Skin of body (tissue), 2 donors: ENCODE measurements around the gene GSTT4. TPM values are rescaled to one million over a fixed set of nuclear protein-coding genes. Genes with fewer than 3 reads are reported as not detected.
"Not testable (repeated sequence)": the region's sequence is repeated elsewhere in the genome, so short reads cannot be mapped to it uniquely, and the experiment has no call there.

Experiments
- DNase-seq: peaks from one replicate; lab custom pipeline; 2025; lab: John Stamatoyannopoulos, UW
- total RNA-seq: library from RNA; depleted of rRNA; stranded (reverse); fragments of >200 nt; gene quantifications from one replicate; pipeline ENCODE4 v1.2.3, GENCODE V29; 2014

Gene GSTT4
- total RNA-seq, 1 donor from 2014 or later = not detected

- no peak for DNase-seq
These were observed 20.2 kb upstream of the GSTT4 start for GRCh38 chr22:24025475-24025874.

DNA sequence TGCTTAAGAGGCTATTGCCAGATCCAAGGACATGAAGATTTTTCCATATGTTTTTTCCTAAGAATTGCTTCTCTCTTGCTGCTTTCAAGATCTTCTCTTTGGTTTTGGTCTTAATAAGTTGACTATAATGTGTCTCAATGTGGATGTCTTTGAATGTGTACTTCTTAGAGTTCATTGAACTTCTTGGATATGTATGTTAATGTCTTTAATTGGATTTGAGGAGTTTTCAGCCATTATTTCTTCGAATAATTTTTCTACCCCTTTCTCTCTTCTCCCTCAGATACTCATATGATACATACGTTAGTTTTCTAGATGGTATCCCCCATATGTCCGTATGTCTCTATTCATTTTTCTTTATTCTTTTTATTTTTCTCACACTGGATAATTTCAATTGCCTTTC lies 19.1 kb upstream of the GSTT4 start:
- no peak for DNase-seq

- no peak for DNase-seq
These were observed 18.0 kb upstream of the GSTT4 start for GRCh38 chr22:24023204-24023789.

DNA sequence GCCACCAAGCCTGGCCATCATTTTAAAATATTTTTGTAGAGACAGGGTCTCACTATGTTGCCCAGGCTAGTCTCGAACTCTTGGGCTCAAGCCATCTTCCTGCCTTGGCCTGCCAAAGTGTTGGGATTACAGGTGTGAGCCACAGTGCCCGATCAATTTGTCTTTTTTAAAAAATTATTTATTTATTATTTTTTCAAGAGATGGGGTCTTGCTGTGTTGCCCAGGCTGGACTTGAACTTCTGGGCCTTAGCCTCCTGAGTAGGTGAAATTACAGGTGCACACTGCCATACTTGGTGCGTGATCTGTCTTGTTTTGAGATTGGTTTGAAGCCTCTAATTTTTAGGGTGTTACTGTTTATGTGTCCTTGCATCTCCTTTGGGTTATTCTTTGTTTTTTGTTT lies 16.1 kb upstream of the GSTT4 start:
- no peak for DNase-seq

- no peak for DNase-seq
These were observed 10.9 kb upstream of the GSTT4 start for GRCh38 chr22:24016156-24016555.

DNA sequence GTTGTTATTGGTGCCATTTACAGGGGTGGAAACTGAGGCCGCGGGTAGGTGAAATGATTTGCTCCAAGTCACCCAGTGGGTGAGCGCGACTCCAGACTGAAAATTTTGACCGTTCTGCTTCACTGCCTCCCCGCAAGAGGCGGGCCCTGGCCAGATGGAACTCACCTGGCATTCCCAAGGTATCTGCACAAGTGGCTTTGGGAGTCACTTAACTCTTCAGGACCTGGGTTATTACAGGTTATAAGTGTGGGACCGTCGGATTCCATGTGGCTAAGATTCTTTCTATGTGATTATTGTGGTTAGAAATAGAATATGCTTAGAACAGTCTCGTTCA lies 6.4 kb upstream of the GSTT4 start:
- no peak for DNase-seq

DNA sequence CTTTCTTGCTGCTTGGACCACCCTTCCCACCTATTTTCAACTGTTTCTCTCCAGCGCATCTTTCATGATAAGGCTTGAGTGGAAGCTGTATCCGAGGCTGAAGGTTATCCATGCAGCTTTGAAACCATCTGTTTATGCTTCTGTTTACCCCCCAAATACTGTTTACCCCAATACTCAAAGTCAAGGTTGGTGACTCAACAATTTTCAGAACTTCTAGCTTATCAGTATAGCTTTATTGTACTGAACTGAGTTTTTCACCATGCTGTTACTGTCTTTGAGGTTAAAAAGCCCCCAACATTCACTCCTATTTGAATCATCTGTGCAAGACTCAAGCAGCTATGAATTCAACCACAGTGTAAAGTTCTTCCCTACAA lies 4.8 kb upstream of the GSTT4 start:
- DNase-seq = no peak

- DNase-seq = no peak
These were observed 4.2 kb upstream of the GSTT4 start for GRCh38 chr22:24009227-24010017.

DNA sequence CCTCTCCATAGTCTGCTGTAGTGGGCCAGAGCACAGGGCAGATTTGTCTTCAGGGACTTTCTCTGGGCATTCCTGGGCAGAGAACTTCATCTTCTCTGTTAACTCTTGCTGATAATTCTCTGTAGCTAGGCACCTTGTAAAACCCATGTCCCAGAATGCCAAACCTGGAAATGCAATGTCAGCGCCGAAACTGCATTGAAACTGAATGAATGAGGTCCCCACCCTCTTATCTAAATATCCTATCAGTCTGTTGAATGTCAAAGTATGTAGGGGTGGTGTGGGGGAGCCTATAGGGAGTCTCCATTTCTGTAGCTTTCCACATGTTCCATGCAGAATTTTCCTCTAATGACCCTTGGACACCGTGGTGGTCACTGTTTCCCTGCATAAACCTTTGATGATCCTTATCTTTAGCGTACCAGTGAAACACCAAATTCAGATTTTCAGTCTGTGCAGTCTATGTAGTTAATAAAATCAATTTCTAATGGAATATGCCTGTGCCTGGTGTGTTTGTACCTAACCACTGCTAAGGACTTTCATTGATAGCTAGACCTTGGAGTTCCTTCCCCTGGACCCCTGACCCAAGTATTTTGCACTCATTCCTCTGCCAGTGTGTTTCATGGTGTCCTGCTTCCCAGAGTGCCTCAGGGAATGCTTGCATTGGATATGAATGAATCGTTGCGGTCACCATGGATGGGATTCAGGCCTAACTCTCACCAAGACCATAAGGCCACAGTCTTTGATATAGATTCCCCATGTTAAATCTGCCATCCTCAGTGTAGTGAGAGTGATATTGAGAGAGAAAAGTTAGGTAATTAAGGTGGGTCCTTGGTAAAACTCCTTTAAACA lies 3.4 kb upstream of the GSTT4 start:
- DNase-seq = no peak

DNA sequence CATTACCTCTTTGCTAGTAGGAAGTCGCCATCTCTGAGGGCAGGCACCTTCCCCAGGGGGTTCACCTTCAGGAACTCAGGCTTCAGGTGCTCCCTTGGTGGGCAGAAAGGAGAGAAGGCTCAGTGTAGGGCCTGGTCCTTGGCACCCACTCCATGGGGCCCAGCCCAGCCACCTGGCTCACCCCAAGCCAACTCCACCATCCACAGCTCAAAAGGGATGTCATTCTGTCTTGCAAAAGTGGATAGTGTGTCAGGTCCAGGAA lies 2.7 kb upstream of the GSTT4 start:
- DNase-seq = no peak

DNA sequence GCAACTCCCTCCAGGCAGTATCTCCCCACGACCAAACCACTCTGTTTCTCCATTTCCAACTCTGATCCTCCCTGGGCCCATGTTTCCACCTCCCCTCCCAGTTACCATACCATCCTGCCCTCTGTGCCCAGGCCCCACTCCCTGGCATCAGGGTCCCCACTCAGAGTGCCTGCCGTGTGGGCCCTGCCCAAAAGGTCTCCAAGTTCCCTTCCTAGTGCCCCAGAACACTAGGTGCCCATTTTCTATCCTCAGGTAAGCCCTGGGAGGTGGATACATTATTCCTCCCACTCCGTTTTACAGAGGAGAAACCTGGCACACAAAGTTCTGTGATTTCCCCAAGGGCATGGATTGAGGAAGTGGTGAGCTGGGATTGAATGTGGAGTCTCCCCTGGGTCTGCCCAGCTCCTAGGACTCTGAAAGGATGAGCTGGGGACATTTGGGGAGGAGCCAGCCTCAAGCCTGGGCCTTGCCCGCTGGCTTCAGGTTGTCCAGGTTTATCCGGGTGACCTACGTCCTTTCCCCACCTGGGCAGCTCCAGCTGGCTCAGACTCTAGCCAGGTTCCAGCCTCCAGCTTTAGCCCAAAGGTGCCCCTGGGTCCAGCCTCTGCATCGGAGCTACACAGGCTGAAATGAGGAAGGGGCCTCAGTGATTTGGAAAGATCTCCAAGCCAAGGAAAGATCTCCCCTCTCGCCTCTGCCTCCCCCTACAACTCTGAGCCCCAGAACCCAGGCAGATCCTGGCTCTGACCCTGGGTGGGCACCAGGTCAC lies 2.2 kb upstream of the GSTT4 start:
- no peak for DNase-seq

DNA sequence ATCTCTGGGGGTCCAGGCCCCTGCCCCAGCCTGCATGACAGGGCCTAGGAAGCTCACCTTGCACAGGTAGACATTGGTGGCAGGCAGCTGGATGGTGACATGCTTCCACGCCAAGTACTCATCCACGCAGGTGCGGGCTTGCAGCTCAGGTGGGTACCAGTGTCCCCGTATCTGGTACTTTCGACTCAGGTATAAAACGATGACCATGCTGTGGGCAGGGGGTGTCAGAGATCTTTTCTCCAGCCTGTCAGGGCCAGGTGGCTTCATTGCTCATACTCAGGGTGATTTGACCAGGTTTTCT lies 1.6 kb upstream of the GSTT4 start:
- DNase-seq = no peak

DNA sequence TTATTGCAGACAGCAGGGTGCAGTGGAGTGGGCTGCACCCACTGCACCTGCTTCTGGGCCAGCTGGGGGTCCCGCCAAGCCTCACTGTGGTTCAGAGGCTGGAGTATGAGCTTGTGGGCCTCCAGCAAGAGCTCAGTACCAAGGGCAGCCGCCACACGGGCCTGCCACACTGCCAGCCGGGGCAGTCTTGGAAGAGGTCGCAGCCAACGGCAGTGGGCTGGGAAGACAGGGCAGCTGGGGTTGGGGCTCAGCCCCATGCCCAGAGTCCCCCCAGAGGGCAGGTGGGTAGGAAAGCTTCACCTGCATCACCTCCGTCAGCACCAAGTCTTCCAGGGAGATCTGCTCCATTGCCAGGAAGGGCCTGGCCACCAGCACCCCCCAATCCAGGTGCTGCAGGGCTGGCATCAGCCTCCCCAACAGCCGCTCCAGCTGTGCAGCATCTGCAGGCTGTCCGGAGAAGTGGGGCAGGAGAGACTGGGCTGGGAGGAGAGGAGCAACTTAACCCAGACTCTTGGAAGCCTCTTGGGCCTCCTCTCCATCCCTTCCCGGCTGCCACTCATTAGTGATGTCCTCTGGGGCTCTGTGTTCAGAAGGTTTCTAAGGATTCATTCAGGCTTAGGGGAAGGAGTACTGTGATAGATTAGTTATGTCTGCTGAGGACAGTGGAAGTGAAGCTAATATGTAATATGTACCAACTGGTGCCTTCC lies 1.1 kb upstream of the GSTT4 start:
- no peak for DNase-seq

GRCh38 chr22:24003887-24004286 lies 1.4 kb downstream of the GSTT4 start:
- DNase-seq = no peak

- DNase-seq = no peak
These were observed 2.4 kb downstream of the GSTT4 start for GRCh38 chr22:24002851-24003250.

DNA sequence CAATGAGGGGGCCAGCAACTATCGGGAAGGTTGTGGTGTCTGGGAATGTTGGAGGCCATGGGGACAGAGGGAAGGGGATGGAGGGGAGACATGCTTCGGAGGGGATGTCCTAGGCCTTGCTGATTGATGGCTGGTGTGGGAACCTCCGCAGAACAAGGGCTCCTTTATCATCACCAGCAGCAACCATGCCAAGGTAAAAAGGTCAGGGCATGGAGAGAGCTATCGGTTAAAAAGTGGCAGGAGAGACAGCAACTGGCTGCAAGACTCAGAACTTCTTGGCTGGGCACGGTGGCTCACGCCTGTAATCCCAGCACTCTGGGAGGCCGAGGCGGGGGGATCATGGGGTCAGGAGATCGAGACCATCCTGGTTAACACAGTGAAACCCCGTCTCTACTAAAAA lies 3.0 kb downstream of the GSTT4 start:
- no peak for DNase-seq

DNA sequence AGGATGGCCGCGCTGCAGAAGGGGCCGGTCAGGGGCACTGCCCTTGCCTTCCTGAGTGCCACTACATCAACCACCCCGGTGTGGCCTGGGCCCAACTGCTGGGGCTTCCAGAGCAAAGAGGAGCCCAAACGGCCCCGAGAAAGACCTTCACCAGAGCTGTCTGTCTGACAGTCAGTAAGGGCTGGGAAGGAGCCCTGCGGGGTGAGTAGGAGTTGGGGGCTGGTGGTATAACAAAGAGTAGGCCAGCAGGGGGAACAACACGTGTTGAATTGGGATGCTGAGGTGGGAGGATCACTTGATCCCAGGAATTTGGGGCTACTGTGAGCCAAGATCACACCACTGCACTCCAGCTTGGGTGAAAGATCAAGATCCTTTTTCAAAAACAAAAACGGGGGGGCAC lies 3.9 kb downstream of the GSTT4 start:
- DNase-seq = no peak

DNA sequence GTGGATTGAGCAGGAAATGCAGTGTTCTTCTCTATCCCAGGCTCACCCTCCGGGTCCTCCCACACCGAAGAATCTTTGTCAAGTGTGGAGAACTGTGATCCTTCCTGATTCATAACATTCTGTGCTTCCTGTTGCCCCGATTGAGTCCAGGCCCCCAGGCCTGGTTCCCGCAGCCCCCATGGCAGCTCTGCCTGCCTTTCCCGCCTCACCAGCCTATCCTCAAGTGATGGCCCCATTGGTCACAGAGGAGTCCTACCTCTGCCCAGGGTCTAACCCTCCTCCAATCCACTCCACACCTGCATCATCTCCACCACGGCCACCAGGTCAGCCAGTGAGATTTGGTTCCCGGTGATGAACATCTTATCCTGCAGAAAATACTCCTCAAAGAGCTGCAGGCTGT lies 5.5 kb downstream of the GSTT4 start:
- not testable (repeated sequence) for DNase-seq

DNA sequence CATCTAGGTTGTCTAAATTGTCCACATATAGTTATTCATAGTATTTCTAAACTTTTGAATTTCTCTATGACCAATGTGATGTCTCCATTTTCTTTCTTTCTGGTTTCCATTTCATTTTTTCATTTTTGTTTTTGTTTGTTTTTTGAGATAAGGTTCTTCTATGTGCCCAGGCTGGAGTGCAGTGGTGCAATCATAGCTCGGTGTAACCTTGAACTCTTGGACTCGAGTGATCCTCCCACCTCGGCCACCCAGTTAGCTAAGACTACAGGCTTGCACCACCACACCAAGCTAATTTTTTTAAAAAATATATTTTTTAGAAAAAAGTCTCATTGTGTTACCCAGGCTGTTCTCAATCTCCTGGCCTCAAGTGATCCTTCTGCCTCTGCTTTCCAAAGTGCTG lies 8.2 kb downstream of the GSTT4 start:
- no peak for DNase-seq

DNA sequence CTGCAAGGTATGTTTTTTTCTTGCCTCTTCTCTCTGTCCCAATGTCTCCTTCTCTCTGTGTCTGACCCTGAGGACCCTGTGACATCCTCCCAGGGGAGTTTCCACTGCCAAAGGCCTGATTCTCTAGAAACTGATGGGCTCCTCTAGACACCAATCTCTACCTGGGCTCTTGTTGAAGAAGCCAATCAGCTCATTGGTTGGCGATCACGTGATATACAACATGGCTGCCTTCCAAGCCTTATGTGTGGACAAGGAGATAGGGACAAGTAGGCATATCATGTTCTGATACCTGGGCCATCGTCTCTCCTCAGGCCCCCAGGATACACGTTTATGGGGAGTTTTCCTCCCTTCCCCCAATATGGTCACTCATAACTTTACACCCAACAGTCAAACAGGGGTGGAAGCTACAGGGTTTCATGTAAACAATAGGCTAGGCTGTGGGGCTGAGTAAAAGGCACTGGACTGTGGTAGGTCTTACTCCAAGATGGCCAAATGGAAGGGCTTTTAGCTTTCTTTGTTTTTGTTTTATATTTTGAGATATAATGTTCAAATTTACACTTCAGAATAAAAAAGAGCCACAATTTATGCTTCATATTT lies 11.6 kb downstream of the GSTT4 start:
- not testable (repeated sequence) for DNase-seq

- not testable (repeated sequence) for DNase-seq
These were observed 12.2 kb downstream of the GSTT4 start for GRCh38 chr22:23993080-23993479.
